WERI-Rb-1 (cell line): Measurements from ENCODE around the gene FBXO10.

Experiments
- DNase-seq: peaks from one replicate; pipeline ENCODE4 v3.0.0-alpha.2; 2020
- H3K27ac ChIP-seq: fragments of 250-450 bp; sonication (Bioruptor Pico); 2 replicates; pipeline ENCODE4 v1.5.1; 2020; ENCODE audit warnings: mild to moderate bottlenecking, moderate library complexity
- H3K27me3 ChIP-seq: fragments of 250-450 bp; sonication (Bioruptor Pico); 2 replicates; pipeline ENCODE4 v1.5.1; 2021; ENCODE audit warnings: mild to moderate bottlenecking, low read depth, moderate library complexity; ENCODE audit not compliant: insufficient read depth, severe bottlenecking
- H3K36me3 ChIP-seq: fragments of 250-450 bp; sonication (Bioruptor Pico); 2 replicates; pipeline ENCODE4 v1.5.1; 2020; ENCODE audit warnings: mild to moderate bottlenecking, moderate library complexity
- H3K4me3 ChIP-seq: 2 replicates; pipeline ENCODE4 v1.5.1; 2011; ENCODE audit warnings: low read depth, mild to moderate bottlenecking, control low read depth, low read length
- H3K9me3 ChIP-seq: fragments of 250-450 bp; sonication (Bioruptor Pico); 2 replicates; pipeline ENCODE4 v1.5.1; 2021; ENCODE audit warnings: mild to moderate bottlenecking, moderate library complexity; ENCODE audit not compliant: severe bottlenecking
- CTCF ChIP-seq: IDR thresholded peaks from 2 replicates; pipeline ENCODE4 v1.5.1; 2011; ENCODE audit warnings: low read depth, mild to moderate bottlenecking, control low read depth, inconsistent platforms, low read length

The FBXO10 gene

GRCh38 chr9:37504605-37505004, 71.6 kb downstream of the FBXO10 start:
- Histone ChIP-seq H3K27ac (no peak overlapping the region), H3K27me3 (no peaks in the 10 kb centered on the region), H3K4me3 (no peak overlapping the region), H3K9me3 (no peaks in the 10 kb centered on the region), H3K36me3 (peaks cover 78% of the 10 kb centered on the region)
- no peak for DNase-seq
- no peak for TF ChIP-seq CTCF

GRCh38 chr9:37503736-37504135, 72.4 kb downstream of the FBXO10 start:
- TF ChIP-seq CTCF: no peak
- no peak overlapping the region for H3K4me3 ChIP-seq
- no peaks in the 10 kb centered on the region for H3K9me3 ChIP-seq
- H3K36me3 ChIP-seq: peaks cover 77% of the 10 kb centered on the region
- no peak overlapping the region for H3K27ac ChIP-seq
- H3K27me3 ChIP-seq: no peaks in the 10 kb centered on the region
- no peak for DNase-seq

GRCh38 chr9:37501957-37502596, 74.1 kb downstream of the FBXO10 start:
- TF ChIP-seq CTCF: no peak
- DNase-seq: no peak
- no peaks in the 10 kb centered on the region for H3K27me3 ChIP-seq
- no peak overlapping the region for H3K27ac ChIP-seq
- no peaks in the 10 kb centered on the region for H3K9me3 ChIP-seq
- no peak overlapping the region for H3K4me3 ChIP-seq
- peaks cover 79% of the 10 kb centered on the region for H3K36me3 ChIP-seq

GRCh38 chr9:37499297-37499696, 76.9 kb downstream of the FBXO10 start:
- DNase-seq: no peak
- Histone ChIP-seq H3K9me3 (no peaks in the 10 kb centered on the region), H3K36me3 (peaks cover 89% of the 10 kb centered on the region), H3K27me3 (no peaks in the 10 kb centered on the region), H3K27ac (no peak overlapping the region), H3K4me3 (no peak overlapping the region)
- TF ChIP-seq CTCF: no peak

- Histone ChIP-seq H3K36me3 (peaks cover 89% of the 10 kb centered on the region), H3K27ac (no peak overlapping the region), H3K27me3 (no peaks in the 10 kb centered on the region), H3K4me3 (no peak overlapping the region), H3K9me3 (no peaks in the 10 kb centered on the region)
- no peak for DNase-seq
- no peak for TF ChIP-seq CTCF
These were observed 77.7 kb downstream of the FBXO10 start for GRCh38 chr9:37498457-37498856.

GRCh38 chr9:37497320-37497719, 78.9 kb downstream of the FBXO10 start:
- no peaks in the 10 kb centered on the region for H3K27me3 ChIP-seq
- DNase-seq: no peak
- no peak for TF ChIP-seq CTCF
- peaks cover 90% of the 10 kb centered on the region for H3K36me3 ChIP-seq
- H3K9me3 ChIP-seq: no peaks in the 10 kb centered on the region
- H3K27ac ChIP-seq: no peak overlapping the region
- no peak overlapping the region for H3K4me3 ChIP-seq
